Muscle of arm (tissue), 12 donors: Measurements from ENCODE around the gene PARD3. TPM values are rescaled to one million over a fixed set of nuclear protein-coding genes. Genes with fewer than 3 reads are reported as not detected.
"Not testable (repeated sequence)": the region's sequence is repeated elsewhere in the genome, so short reads cannot be mapped to it uniquely, and the experiment has no call there.

Source experiments
- DNase-seq: peaks from one replicate; pipeline ENCODE4 v3.0.0-alpha.2; 2013
- polyA plus RNA-seq, 12 donors: library from polyadenylated mRNA; unstranded; fragments of 120-200 nt; gene quantifications; one replicate each; pipeline ENCODE4 v1.2.1, GENCODE V29; 2013; ENCODE audit not compliant: insufficient read length in 12 of 12

Gene PARD3
- polyA plus RNA-seq, 12 donors = 40.7 to 93.0 (median 44.5) TPM; not detected in 1

DNA sequence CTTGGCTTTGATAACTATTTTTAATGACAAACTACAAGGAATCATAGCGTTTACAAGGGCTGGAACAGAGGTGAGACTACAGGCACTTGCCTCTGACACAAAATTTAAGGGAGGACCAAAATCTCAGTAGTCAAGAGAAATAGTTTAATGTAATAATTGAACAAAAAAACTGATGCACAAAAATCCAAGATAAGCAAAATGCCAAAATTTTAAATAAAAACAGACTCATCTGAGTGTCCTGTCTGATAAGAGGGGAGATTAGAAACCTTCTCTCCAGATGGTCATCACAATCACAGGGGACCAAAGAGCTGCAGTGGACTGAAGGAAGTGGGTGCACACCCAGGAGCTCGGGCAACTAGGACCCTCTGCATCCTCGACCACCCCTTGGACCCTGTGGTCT lies 70.5 kb downstream of the PARD3 start:
- no peak for DNase-seq

DNA sequence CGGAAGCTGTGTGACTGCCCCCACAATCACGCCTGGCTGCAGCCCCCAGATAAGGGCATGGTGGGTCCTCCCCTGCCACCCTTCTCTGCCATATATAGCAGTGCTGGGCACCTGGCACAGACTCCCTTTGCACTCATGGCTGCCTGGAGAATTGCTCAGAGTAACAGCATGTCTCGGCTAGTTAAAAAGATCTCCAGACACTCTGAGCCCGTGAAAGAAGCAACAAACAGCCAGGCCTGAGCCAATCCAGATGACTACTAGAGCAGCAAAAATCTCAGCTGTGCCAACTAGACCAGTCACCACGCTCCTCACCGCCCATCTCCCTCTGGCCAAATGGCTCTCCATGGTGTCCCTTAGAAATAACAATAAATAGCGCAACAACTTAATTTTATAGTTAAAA lies 71.3 kb downstream of the PARD3 start:
- DNase-seq = no peak

DNA sequence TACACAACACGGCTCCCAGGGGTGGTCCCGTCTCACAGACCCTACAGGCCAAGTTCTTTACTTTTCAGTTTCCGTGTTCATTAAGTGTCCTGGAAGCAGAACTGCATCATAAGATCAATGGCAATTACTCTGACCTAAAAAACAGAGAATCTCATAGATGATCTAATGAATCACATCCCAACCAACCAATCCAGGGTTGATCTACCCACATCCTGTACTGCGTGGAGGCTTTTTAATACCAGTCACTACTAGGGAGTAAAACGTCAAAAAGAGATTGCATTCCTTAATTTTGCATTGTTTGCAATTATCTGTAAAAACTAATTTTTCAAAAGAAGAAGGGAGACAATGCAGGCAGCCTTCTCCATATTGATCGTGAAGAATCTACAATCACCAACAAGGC lies 72.6 kb downstream of the PARD3 start:
- DNase-seq = no peak

DNA sequence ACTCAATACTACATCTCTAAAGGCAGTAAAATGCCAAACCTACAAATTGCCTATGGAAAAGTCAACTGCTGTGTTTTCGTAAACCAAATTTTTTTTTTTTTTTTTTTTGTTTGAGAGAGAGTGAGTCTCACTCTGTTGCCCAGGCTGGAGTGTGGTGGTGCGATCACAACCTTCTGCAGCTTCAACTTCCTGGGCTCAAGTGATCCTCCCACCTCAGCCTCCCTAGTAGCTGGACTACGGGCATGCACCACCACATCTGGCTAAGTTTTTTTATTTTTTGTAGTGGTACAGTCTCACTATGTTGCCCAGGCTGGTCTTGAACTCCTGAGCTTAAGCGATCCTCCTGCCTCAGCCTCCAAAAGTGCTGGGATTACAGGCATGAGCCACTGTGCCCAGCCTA lies 74.0 kb downstream of the PARD3 start:
- DNase-seq = not testable (repeated sequence)

DNA sequence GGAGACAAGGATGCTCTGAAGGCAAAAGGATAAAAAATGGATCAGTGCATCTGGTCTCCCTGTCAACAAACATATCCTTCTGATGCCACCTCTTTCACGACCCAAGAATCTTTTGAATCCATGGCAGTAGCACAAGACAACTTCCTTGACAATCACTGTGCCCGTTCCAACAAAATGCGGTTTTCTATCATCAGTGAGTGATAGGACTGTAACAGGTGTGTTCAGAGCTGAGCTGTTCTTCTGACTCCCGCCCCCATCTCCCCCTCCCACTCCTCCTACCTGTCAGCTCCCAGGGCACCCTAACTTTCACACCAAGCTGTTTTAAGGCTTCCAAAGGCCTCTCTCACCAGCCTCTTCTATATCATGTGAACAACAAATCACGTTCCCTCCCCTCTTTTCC lies 74.8 kb downstream of the PARD3 start:
- no peak for DNase-seq

DNA sequence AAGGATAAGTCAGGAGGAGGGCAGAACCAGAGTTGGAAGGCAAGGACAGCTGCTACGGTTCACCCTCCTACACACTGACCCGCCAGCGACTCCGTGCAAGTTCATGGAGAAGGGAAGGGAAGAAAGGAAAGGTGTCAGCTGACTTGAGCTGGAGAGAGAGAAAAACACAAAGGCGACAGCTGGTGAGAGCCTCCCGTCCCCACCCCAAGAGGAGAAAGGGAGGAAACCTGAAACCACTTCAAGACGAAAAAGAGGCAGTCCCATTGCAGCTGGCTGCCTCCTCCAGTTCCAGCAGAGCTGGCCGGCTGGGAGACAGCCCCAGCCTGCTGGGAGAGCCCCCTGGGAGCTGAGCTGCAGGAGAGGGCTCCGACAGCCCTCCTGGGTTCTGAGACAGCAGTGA lies 75.2 kb downstream of the PARD3 start:
- peak; percentile 66 for DNase-seq

DNA sequence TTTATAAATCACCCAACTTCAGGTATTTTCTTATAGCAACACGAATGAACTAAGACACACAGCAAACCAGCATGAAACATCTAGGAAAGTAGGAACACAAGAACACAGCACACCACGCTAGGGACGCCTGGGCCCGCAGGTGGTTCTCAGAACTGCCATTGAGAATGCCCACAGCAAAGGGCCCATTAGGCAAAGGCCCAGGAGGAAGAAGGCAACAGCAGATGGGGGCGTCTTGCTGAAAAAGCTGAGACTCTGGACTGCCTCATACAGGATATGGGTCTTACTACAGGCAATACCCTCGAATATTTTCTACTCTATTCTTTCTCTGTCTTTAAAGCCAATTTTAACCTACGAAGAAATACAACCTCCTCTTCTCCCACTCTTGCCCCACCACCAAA lies 77.3 kb downstream of the PARD3 start:
- no peak for DNase-seq

DNA sequence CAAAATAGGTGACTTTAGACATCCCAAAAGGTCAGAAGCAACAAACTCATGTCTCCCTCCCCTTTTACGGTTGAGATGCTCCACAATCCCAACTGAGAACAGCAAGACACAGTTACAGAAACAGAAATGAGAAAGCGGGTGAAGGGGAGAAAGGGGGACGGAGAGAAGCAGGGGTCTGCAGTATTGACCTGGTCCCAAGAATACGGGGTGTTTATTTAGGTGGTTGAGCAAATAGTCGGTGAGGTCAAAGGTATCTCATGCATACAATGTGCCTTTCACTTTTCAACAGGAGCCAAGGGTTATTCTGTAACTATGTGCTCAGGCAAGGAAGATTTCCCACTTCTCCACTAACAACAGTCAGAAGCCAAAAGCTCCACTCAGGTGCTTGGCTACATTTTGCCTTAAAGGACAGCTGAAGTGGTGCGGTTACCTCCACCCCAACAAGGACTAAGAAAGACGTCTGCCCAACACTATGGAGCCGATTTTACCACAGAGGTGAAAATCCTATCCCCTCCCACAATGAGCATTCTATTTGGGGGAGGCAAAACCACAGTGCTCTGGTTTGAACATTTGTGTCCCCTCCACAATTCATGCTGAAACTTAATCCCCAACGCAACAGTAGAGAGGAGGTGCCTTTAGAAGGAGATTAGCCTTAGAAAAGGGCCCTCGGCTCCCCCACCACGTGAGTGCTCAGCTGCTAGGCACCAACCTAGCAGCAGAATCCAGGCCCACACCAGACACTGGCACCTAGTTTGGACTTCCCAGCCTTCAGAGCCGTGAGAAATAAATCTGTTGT lies 77.9 kb downstream of the PARD3 start:
- DNase-seq = no peak

DNA sequence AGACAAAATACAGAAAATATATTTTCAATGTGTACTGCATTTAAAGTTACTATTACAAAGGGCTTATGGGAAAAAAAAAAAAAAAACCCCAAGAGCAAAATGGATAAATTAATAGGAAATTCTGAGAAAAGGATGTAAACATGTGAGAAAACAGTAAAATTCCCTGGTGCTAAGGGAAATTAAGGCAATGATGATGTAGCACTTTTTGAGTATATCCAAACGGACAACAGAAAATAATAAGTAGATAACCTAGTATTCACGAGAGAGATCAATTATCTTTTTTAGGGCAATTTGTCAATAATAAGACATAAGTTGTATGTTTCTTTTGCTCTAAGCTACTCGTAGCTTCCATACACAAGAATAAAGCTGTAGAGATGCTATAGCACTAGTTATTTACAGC lies 80.2 kb downstream of the PARD3 start:
- DNase-seq = no peak

DNA sequence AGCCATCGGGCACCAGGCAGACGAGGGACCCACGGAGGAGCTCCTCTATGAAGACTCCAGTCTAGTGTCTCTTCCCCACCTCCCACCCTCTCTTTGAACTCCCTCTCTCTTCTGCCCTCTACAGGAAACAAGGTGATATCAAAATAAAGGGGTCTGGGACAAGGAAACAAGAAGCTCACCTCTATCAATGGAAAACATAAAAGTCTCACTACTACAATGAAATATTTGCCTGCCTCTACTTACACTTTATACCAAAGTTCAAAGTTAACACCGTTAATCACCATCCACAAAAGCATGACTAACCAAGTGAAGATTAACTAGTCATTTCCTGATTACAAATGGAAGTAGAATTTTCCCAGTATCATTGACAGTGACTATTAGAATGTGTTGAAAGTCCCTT lies 82.2 kb downstream of the PARD3 start:
- no peak for DNase-seq

DNA sequence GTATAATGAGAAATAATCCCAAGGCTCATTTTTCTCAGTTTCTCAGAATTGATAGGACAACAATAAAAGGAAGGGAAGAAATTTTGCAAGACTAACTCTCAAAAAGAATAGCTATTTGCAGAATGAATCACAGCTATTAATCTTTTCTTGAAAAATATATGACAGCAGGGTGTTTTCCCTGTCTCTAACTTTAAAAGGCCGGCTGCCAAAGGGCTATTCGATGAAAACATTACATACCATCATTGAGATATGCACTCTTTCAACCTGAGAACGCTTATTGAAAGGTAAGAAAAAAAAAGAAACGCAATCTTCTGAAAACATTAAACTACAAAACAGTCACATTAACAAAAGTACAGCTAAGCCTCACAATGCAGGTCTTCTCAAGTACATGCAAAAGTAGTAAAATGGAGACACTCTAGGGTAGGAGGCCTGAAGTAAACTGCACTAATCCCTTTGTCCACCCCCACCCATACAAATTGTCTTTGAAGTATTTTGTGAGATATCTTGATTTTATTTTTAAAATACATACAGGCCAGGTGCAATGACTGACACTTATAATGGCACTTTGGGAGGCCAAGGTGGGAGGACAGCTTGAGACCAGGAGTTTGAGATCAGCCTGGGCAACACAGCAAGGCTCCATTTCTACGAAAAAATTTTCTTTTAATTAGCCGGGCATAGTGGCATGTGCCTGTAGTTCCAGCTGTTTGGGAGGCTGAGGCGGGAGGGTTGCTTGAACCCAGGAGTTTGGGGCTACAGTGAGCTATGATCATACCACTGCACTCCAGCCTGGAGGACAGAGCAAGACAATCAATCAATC lies 83.0 kb downstream of the PARD3 start:
- no peak for DNase-seq

DNA sequence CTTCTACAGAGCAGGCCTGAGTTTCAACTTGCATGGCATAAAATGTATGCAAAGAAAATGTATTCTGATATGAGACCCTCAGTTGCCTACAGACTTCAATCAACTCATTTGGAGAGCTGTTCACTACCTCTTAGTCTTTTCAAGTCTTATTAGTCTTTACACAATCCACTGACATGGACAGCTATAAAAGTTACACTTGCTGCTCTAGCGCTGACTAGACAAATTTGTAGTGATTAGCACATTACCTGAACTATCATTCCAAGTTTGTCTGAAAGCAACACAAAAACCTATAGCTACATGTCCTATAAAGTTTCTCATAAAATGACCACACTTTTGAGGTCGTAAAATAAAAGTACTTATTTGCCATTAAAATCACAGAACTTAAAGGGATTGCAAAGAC lies 83.9 kb downstream of the PARD3 start:
- no peak for DNase-seq

DNA sequence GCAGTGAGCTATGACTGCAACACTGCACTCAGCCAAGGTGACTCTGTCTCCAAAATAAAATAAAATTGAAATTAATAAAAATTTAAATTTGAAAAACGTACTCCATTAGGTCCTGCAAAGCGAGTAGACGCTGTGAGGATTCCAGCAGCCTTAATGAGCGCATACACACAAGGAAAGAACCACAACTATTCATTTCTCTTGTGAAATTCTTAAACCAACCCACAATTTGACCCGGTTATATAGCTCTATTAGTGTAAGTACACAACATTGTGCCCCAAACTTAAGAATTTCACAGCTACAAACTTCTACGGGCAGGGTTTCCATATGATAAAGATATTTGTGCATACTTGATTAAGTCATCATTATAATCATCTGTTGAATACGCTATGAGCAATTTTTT lies 84.4 kb downstream of the PARD3 start:
- DNase-seq = no peak

DNA sequence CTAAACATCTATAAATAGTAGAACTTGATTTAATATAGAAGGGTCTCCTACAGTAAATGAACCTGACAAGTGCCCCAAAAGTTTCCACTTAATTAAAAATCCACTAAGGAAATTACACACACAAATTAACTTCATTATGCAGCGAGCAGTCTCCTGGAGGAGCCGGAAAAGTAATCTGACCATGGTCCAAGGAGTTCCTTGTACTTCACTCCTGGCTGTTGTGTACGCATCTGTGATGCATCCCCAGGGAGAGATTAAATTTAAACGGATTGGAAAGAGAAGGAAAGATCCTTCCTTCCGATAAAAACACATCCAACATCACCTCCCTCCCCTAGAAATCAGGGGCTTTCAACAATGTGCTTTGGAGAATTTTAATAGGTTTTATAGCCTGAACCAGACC lies 85.5 kb downstream of the PARD3 start:
- DNase-seq = no peak

DNA sequence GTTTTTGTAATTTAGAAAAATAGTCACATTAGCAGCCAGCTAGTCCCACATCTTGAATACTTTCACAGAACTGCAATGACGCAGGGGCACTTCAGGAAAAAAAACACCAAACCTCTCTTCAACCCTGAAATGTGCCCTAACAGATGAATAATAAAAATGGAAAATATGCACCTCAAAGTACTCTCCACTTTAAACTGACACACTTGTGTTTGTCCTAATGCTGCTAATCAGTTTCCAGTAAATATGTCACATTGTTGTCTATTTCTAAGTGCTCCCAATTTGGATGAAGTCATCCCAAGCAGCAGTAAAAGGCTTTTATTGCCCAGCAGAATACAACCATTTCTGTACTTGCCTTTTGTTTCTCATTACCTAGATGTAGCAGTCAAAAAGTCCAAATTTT lies 86.7 kb downstream of the PARD3 start:
- no peak for DNase-seq

DNA sequence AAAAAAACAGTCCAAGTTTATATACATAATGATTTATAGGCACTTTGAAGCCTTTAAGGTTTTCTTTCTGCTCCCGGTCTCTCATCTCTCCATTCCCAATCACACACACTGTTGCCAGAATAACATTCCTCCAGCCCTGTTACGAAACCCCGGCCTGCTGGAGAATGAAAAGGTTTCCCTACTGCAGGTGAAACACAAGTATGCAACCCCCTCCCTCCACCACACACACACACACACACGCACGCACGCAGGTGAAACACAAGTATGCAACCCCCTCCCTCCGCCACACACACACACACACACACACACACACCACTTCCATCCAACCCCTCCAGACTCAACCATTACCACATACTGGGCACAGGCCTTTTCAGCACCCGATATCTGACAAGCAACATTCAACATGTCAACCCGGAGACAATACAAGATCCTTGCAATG lies 87.5 kb downstream of the PARD3 start:
- DNase-seq = no peak

DNA sequence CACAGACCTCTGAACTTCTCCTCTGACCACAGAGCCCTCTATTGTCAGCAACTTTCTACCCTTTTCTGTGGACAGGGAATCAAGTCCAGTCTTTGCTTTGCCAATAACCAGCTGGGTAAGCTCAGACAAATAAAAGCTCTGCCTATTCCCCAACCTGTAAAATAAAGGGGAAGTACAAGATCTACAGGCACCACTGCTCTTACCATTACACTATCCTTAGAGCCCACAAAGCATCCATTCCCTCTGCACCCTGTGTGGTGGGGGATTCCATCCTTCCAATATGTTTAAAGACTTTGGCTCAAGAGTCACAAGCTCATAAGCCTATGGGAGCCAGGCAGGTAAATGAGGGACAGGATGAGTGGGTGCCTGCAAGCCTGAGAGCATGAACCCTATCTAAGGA lies 88.2 kb downstream of the PARD3 start:
- DNase-seq = no peak

DNA sequence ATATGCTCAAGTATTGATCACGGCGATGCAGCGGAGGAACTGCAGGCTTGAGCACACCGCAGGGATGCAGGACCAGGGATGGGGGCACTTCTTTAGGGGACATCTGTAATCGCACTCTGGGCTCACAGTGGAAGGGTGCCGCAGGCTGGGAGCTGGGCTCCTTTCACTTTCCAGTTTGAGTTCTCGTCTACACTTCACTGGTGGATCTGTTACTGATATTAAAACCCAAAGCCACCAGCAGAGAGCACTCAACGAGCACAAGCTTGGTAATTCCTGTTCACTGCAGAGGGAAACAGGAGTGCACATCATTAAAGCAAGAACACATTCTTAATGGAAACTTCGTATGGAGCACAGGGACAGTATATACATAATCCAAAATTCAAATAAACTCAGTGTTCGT lies 91.3 kb downstream of the PARD3 start:
- DNase-seq = peak; percentile 65

DNA sequence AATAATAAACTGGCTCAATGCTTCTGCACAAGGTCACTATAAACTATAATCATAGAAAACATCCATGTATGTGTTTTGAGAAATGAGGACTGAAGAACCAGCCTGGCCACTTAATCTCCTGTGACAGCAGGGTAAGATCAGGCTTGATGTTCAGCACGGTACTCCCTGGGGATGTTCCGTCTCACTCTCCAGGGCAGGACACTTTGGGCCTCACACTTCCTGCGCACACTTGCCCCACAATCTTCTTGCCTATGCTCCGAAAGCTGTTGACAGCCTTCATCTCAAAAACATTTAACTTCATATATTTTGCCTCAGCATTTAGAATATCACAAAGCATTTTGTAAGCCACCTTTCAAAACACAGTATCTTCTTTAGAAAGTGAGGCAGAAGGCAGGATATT lies 92.7 kb downstream of the PARD3 start:
- DNase-seq = no peak

DNA sequence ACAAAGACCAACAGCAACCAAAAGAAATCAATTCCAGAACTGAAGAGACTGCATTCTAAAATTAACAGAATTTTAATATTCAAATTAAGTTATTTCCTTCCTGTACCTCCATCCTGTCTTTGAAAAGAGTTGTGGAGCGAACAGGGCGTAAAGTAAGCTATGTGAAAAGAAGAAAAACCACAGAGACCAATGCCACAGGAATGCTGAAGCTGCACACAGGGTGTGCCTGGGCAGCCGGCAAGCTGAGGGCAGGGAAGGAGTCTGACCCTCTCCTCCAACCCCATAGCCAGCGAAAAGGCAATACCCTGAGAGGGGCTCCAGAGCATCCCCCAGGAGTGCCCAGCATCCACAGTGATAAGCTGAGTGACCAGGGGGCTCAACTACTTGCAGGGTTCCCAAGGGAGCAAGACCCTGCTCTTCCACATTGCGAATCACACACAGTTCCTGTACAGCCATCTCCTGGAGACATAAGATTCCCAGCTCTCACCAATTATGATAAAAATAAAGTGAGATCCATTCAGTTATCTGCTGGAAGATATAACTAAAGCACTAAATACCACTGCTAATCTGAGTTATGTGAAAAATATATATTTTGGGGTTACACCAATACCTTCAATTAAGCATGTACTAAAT lies 93.8 kb downstream of the PARD3 start:
- DNase-seq = no peak

DNA sequence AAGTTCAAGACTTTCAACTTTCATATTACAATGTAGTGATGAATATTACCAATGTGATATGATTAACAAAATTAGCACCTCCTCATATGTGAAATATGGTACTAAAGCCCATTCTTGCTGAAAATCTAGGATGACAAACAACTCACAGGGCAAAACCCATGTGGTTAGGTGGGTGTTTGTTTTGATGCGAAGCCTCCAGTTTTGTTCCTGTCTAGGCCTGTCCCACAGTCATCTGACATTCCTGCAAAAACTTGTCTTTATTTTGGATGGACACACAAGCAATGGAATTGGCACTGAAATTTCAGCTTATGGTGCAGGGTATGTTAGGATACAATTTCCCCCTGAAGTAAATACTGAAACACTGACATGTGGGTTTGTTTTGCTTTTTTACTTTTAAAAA lies 95.3 kb downstream of the PARD3 start:
- DNase-seq = no peak

DNA sequence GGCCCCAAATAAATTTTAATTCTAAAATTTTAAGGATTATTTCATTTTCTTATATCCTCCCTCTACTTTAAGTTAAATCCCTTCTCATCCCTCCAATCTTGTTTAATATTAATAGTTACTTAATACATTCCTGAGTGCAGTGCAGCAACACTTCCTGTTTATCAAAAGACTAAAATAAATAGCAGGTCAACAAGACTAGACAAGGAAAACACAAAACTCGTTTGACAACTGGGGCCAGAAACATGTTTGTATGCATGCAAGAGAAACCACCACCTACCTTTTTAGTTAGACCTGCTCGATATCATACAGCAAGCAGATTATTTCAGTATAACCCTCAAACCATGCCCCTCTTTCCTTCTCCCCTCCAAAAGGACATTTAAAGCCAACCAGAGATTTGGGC lies 95.8 kb downstream of the PARD3 start:
- DNase-seq = no peak

DNA sequence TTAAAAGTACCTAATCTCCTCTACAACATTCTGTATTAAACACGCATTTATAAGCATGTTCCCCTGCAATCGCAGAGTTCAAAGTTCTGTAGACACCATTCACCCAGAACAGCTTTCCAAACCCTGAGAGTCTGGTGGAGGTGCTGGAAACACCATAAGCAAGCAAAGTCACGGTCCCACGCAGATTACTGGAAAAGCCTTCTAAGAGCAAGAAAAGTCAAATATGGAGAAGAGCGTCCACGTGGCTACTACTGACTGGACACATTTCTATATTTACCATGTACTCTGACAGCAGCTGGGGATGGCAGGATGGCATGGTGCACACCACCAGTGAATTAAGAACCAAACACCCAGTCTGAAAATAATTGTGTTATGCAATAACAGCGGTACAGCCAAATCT lies 97.7 kb downstream of the PARD3 start:
- no peak for DNase-seq
